Neural cell (in vitro differentiated cells): Measurements from ENCODE around the gene ST6GALNAC3. TPM values are rescaled to one million over a fixed set of nuclear protein-coding genes. Genes with fewer than 3 reads are reported as not detected.

Source experiments
- H2AFZ ChIP-seq: fragments of 200-600, 300-800 bp; sonication (generic), shearing (Covaris generic); 2 replicates; pipeline ENCODE4 v1.6.0; 2014; ENCODE audit warnings: low read depth, mild to moderate bottlenecking, antibody characterized with exemption, low read length, moderate library complexity
- H3F3A ChIP-seq: fragments of 200-600 bp; shearing (Covaris generic); 2 replicates; pipeline ENCODE4 v1.6.1; 2016; ENCODE audit warnings: mild to moderate bottlenecking, moderate library complexity, mixed read lengths, antibody characterized with exemption, low read length; ENCODE audit not compliant: insufficient read depth, poor library complexity, severe bottlenecking
- H3K27ac ChIP-seq: fragments of 200-600, 300-800 bp; sonication (generic), shearing (Covaris generic); 2 replicates; pipeline ENCODE4 v1.5.1; 2014; ENCODE audit warnings: mild to moderate bottlenecking, low read length, moderate library complexity
- H3K27me3 ChIP-seq: fragments of 300-800, 200-600 bp; sonication (generic), shearing (Covaris generic); 2 replicates; pipeline ENCODE4 v1.6.0; 2014; ENCODE audit warnings: mild to moderate bottlenecking, low read depth, low read length, moderate library complexity; ENCODE audit not compliant: insufficient read depth
- H3K36me3 ChIP-seq: fragments of 300-800, 200-600 bp; sonication (generic), shearing (Covaris generic); 2 replicates; pipeline ENCODE4 v1.5.1; 2014; ENCODE audit warnings: mild to moderate bottlenecking, antibody characterized with exemption, low read length, moderate library complexity; ENCODE audit not compliant: insufficient read depth
- H3K4me2 ChIP-seq: fragments of 300-800, 200-600 bp; sonication (generic), shearing (Covaris generic); 2 replicates; pipeline ENCODE4 v1.6.0; 2014; ENCODE audit warnings: mild to moderate bottlenecking, low read length
- H3K4me3 ChIP-seq: fragments of 300-800, 200-600 bp; sonication (generic), shearing (Covaris generic); 2 replicates; pipeline ENCODE4 v1.5.1; 2014; ENCODE audit warnings: mild to moderate bottlenecking, low read length, moderate library complexity
- H3K79me2 ChIP-seq: fragments of 200-600 bp; shearing (Covaris generic); replicated peaks from 2 replicates; pipeline ENCODE4 v1.6.0; 2014; ENCODE audit warnings: mild to moderate bottlenecking, low read length, moderate library complexity; ENCODE audit not compliant: insufficient read depth
- H3K9ac ChIP-seq: fragments of 300-800, 200-600 bp; sonication (generic), shearing (Covaris generic); 2 replicates; pipeline ENCODE4 v1.6.1; 2016; ENCODE audit warnings: mild to moderate bottlenecking, low read length, mixed read lengths
- H3K9me2 ChIP-seq: fragments of 200-600 bp; shearing (Covaris generic); 2 replicates; pipeline ENCODE4 v1.6.1; 2016; ENCODE audit warnings: mild to moderate bottlenecking, low read length, mixed read lengths; ENCODE audit not compliant: insufficient read depth
- H3K9me3 ChIP-seq: fragments of 200-600, 300-800 bp; sonication (generic), shearing (Covaris generic); 2 replicates; pipeline ENCODE4 v1.6.1; 2016; ENCODE audit warnings: mild to moderate bottlenecking, mixed run types, low read length, moderate library complexity, mixed read lengths
- H4K20me1 ChIP-seq: fragments of 200-600 bp; shearing (Covaris generic); 2 replicates; pipeline ENCODE4 v1.6.1; 2016; ENCODE audit warnings: mild to moderate bottlenecking, mixed run types; ENCODE audit not compliant: insufficient read depth
- EP300 ChIP-seq: fragments of 450-650 bp; conservative IDR thresholded peaks from 2 replicates; pipeline ENCODE4 v1.6.1; 2014; ENCODE audit warnings: antibody characterized with exemption, mild to moderate bottlenecking, moderate library complexity; ENCODE audit not compliant: poor library complexity, severe bottlenecking
- EZH2 ChIP-seq: fragments of 200-600, 300-800 bp; shearing (Covaris generic), sonication (generic); IDR thresholded peaks from 2 replicates; pipeline ENCODE4 v1.6.1; 2014; ENCODE audit warnings: antibody characterized with exemption, low read length, borderline replicate concordance, mild to moderate bottlenecking; ENCODE audit not compliant: insufficient read depth, poor library complexity, severe bottlenecking
- MXI1 ChIP-seq: fragments of 450-650 bp; conservative IDR thresholded peaks from 2 replicates; pipeline ENCODE4 v1.6.1; 2014; ENCODE audit warnings: antibody characterized with exemption, mild to moderate bottlenecking; ENCODE audit not compliant: poor library complexity, severe bottlenecking
- POLR2AphosphoS5 ChIP-seq: IDR thresholded peaks from 2 replicates; pipeline ENCODE4 v1.6.1; 2012
- RAD21 ChIP-seq: fragments of 450-650 bp; conservative IDR thresholded peaks from 2 replicates; pipeline ENCODE4 v1.6.1; 2014; ENCODE audit warnings: antibody characterized with exemption, mild to moderate bottlenecking, moderate library complexity
- SMC3 ChIP-seq: fragments of 450-650 bp; conservative IDR thresholded peaks from 2 replicates; pipeline ENCODE4 v1.6.1; 2014; ENCODE audit warnings: antibody characterized with exemption, mild to moderate bottlenecking, moderate library complexity; ENCODE audit not compliant: poor library complexity
- TAF1 ChIP-seq: IDR thresholded peaks from 2 replicates; pipeline ENCODE4 v1.6.1; 2012; ENCODE audit warnings: low read depth
- polyA plus RNA-seq: library from polyadenylated mRNA; depleted of rRNA; stranded (reverse); fragments of >200 nt; gene quantifications from 2 replicates; pipeline ENCODE4 v1.2.3, GENCODE V29; 2014
- TF ChIP-seq, protein P1 (sequence below): IDR thresholded peaks from 2 replicates; pipeline ENCODE4 v1.6.1; 2012; ENCODE audit warnings: borderline replicate concordance
- TF ChIP-seq, protein P2 (sequence below): fragments of 450-650 bp; IDR thresholded peaks from 2 replicates; pipeline ENCODE4 v1.5.1; 2014; ENCODE audit warnings: antibody characterized with exemption, mild to moderate bottlenecking, moderate library complexity; ENCODE audit not compliant: poor library complexity, severe bottlenecking

ST6GALNAC3 gene
- polyA plus RNA-seq, 1 donor from 2014 or later = 3.6 TPM

DNA sequence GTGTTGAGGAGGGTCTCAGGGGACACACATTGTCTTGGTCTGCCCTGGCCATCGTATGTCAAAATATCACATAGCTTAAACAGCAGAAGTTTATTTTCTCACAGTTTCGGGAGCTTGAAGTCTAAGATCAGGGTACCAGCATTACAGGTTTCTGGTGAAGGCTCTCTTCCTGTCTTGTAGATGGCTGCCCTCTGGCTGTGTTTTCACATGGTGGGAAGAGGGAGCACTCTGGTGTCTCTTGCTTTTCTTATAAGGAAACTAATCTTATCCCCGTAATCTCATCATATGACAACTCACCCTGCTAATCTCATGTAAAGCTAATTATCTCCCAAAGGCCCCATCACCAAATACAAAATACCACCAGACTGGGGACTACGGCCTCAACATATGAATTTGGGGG is 545.8 kb downstream of the ST6GALNAC3 start:
- Histone ChIP-seq H3F3A (no peaks in the 10 kb centered on the region), H3K79me2 (no peaks in the 10 kb centered on the region)
- TF ChIP-seq, protein P1, sequence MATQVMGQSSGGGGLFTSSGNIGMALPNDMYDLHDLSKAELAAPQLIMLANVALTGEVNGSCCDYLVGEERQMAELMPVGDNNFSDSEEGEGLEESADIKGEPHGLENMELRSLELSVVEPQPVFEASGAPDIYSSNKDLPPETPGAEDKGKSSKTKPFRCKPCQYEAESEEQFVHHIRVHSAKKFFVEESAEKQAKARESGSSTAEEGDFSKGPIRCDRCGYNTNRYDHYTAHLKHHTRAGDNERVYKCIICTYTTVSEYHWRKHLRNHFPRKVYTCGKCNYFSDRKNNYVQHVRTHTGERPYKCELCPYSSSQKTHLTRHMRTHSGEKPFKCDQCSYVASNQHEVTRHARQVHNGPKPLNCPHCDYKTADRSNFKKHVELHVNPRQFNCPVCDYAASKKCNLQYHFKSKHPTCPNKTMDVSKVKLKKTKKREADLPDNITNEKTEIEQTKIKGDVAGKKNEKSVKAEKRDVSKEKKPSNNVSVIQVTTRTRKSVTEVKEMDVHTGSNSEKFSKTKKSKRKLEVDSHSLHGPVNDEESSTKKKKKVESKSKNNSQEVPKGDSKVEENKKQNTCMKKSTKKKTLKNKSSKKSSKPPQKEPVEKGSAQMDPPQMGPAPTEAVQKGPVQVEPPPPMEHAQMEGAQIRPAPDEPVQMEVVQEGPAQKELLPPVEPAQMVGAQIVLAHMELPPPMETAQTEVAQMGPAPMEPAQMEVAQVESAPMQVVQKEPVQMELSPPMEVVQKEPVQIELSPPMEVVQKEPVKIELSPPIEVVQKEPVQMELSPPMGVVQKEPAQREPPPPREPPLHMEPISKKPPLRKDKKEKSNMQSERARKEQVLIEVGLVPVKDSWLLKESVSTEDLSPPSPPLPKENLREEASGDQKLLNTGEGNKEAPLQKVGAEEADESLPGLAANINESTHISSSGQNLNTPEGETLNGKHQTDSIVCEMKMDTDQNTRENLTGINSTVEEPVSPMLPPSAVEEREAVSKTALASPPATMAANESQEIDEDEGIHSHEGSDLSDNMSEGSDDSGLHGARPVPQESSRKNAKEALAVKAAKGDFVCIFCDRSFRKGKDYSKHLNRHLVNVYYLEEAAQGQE = no peak
- TF ChIP-seq MXI1 (no peak), RAD21 (no peak), TAF1 (no peak), SMC3 (no peak), EP300 (no peak), POLR2AphosphoS5 (no peak), EZH2 (no peak)
- TF ChIP-seq, protein P2, sequence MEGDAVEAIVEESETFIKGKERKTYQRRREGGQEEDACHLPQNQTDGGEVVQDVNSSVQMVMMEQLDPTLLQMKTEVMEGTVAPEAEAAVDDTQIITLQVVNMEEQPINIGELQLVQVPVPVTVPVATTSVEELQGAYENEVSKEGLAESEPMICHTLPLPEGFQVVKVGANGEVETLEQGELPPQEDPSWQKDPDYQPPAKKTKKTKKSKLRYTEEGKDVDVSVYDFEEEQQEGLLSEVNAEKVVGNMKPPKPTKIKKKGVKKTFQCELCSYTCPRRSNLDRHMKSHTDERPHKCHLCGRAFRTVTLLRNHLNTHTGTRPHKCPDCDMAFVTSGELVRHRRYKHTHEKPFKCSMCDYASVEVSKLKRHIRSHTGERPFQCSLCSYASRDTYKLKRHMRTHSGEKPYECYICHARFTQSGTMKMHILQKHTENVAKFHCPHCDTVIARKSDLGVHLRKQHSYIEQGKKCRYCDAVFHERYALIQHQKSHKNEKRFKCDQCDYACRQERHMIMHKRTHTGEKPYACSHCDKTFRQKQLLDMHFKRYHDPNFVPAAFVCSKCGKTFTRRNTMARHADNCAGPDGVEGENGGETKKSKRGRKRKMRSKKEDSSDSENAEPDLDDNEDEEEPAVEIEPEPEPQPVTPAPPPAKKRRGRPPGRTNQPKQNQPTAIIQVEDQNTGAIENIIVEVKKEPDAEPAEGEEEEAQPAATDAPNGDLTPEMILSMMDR = no peak

DNA sequence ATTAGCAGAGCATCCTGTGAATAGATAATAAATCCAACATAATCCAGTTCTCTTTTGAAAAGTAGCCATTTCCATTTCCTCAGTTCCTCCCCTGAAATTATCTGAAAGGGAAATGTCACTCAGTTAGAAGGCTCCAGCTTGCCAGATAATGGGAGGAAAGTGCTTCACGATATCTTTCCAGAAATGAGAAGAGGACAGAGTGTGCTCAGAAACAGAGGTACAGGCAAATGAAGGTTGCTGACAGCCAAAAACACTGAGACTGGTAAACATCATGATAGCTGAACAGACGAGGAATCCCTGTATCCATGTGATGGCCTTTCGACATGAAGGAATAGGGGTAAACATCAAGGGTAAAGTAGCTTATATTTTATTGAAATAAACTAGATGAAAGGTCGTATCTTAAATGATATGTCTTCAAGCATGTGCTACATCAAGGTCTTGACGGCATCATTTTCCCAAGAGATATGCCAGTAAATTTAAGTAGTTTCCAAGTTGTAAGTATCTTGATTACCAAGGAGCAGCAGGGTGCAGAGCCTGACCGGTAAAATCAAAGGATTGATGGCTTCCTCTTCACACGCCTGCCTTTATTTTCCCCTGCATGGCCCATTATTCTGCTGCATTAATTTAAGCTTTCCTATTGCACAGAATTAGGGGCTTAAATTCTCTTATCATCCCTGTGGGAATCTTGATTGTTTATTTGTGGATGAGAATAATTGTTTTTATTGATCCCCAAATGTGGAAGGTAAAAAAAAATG is 548.4 kb downstream of the ST6GALNAC3 start:
- no peak overlapping the region for H3K27ac ChIP-seq
- no peaks in the 10 kb centered on the region for H3K79me2 ChIP-seq
- no peaks in the 10 kb centered on the region for H3K27me3 ChIP-seq
- H3K4me3 ChIP-seq = no peak overlapping the region
- no peaks in the 10 kb centered on the region for H4K20me1 ChIP-seq
- H3K36me3 ChIP-seq = no peaks in the 10 kb centered on the region
- no peaks in the 10 kb centered on the region for H3K9me2 ChIP-seq
- H3F3A ChIP-seq = no peaks in the 10 kb centered on the region
- TF ChIP-seq POLR2AphosphoS5 = no peak
- no peak for TF ChIP-seq EP300
- no peak for TF ChIP-seq TAF1
- TF ChIP-seq RAD21 = no peak
- TF ChIP-seq, protein P2 = no peak
- TF ChIP-seq SMC3 = no peak
- TF ChIP-seq MXI1 = no peak
- H3K9me3 ChIP-seq = no peaks in the 10 kb centered on the region
- H3K4me2 ChIP-seq = no peak overlapping the region
- H2AFZ ChIP-seq = no peak overlapping the region
- no peak overlapping the region for H3K9ac ChIP-seq

More for the DNA sequence above, 545.8 kb downstream of the ST6GALNAC3 start:
- H3K4me2 ChIP-seq = no peak overlapping the region
- H3K27me3 ChIP-seq = no peaks in the 10 kb centered on the region
- no peak overlapping the region for H2AFZ ChIP-seq
- no peaks in the 10 kb centered on the region for H3K9me3 ChIP-seq
- H3K4me3 ChIP-seq = no peak overlapping the region
- H3K36me3 ChIP-seq = no peaks in the 10 kb centered on the region
- no peak overlapping the region for H3K27ac ChIP-seq
- no peaks in the 10 kb centered on the region for H3K9me2 ChIP-seq
- no peak overlapping the region for H3K9ac ChIP-seq
- no peaks in the 10 kb centered on the region for H4K20me1 ChIP-seq
